ENCODE data around the gene KCNA1.
"Not testable (repeated sequence)": the region's sequence is repeated elsewhere in the genome, so short reads cannot be mapped to it uniquely, and the experiment has no call there.

The KCNA1 gene

GRCh38 chr12:4909734-4910501, at the start of gene KCNA1:
KCNA1 (plus strand) TSS chr12:4909905; CDS start chr12:4911379, 1,474 bp downstream.
- DNase-seq (ENCODE audit: low read depth): no peak

- no peak for DNase-seq (ENCODE audit: low read depth)
Measured at GRCh38 chr12:4860741-4861140, 49.0 kb upstream of the KCNA1 start.

GRCh38 chr12:4862809-4863208, 46.9 kb upstream of the KCNA1 start:
- DNase-seq (ENCODE audit: low read depth): no peak

GRCh38 chr12:4864575-4864974, 45.1 kb upstream of the KCNA1 start:
- DNase-seq (ENCODE audit: low read depth): no peak

- no peak for DNase-seq (ENCODE audit: low read depth)
Measured at GRCh38 chr12:4865246-4865645, 44.5 kb upstream of the KCNA1 start.

GRCh38 chr12:4866299-4866698, 43.4 kb upstream of the KCNA1 start:
- DNase-seq (ENCODE audit: low read depth): no peak

GRCh38 chr12:4867384-4867783, 42.3 kb upstream of the KCNA1 start:
- DNase-seq (ENCODE audit: low read depth): no peak

GRCh38 chr12:4870423-4870822, 39.3 kb upstream of the KCNA1 start:
- no peak for DNase-seq (ENCODE audit: low read depth)

- no peak for DNase-seq (ENCODE audit: low read depth)
Measured at GRCh38 chr12:4871514-4871913, 38.2 kb upstream of the KCNA1 start.

GRCh38 chr12:4873947-4874346, 35.8 kb upstream of the KCNA1 start:
- DNase-seq (ENCODE audit: low read depth): no peak

GRCh38 chr12:4874671-4875070, 35.0 kb upstream of the KCNA1 start:
- no peak for DNase-seq (ENCODE audit: low read depth)

GRCh38 chr12:4879481-4879880, 30.2 kb upstream of the KCNA1 start:
- DNase-seq (ENCODE audit: low read depth): not testable (repeated sequence)

GRCh38 chr12:4881266-4882064, 28.2 kb upstream of the KCNA1 start:
- no peak for DNase-seq (ENCODE audit: low read depth)

GRCh38 chr12:4891866-4892265, 17.8 kb upstream of the KCNA1 start:
- DNase-seq (ENCODE audit: low read depth): no peak

GRCh38 chr12:4892418-4892817, 17.3 kb upstream of the KCNA1 start:
- no peak for DNase-seq (ENCODE audit: low read depth)

- DNase-seq (ENCODE audit: low read depth): no peak
Measured at GRCh38 chr12:4894019-4894418, 15.7 kb upstream of the KCNA1 start.

GRCh38 chr12:4899364-4899763, 10.3 kb upstream of the KCNA1 start:
- DNase-seq (ENCODE audit: low read depth): no peak

- DNase-seq (ENCODE audit: low read depth): no peak
Measured at GRCh38 chr12:4900327-4900726, 9.4 kb upstream of the KCNA1 start.

- no peak for DNase-seq (ENCODE audit: low read depth)
Measured at GRCh38 chr12:4905316-4905715, 4.4 kb upstream of the KCNA1 start.

- no peak for DNase-seq (ENCODE audit: low read depth)
Measured at GRCh38 chr12:4908684-4909409, 858 bp upstream of the KCNA1 start.

- DNase-seq (ENCODE audit: low read depth): no peak
Measured at GRCh38 chr12:4909410-4909733, 333 bp upstream of the KCNA1 start.

- no peak for DNase-seq (ENCODE audit: low read depth)
Measured at GRCh38 chr12:4910502-4911315, 1.0 kb downstream of the KCNA1 start.

Measured in activated gamma-delta T cell treated with anti-CD3 and anti-CD28 coated beads, Interleukin-2, amount 50 U/mL, for 16 hours (primary cell).